Body of pancreas (tissue), 4 donors: ENCODE data around the gene IGSF21.

Experiments used
- CTCF ChIP-seq, 7 experiments: fragments of 450-650 bp in 4 of 7; fragments of 200-600 bp in 3 of 7; sonication (generic) in 3 of 7; IDR thresholded peaks; one replicate each; pipeline ENCODE4 v1.5.1; 2016 to 2019; ENCODE audit warnings: antibody characterized with exemption in 7 of 7
- POLR2A ChIP-seq, 3 donors: fragments of 450-650 bp; IDR thresholded peaks; one replicate each; pipeline ENCODE4 v1.6.1; 2016; ENCODE audit warnings: antibody characterized with exemption in 3 of 3, mild to moderate bottlenecking in 2 of 3

GRCh38 chr1:18149027-18149641 lies 41.5 kb downstream of the IGSF21 start:
- TF ChIP-seq CTCF (IDR thresholded peaks at IDR 0.05): no peak
- no peak for TF ChIP-seq POLR2A (IDR thresholded peaks at IDR 0.05)
